Measurements from ENCODE around the gene ENTPD3.
"Not testable (repeated sequence)": the region's sequence is repeated elsewhere in the genome, so short reads cannot be mapped to it uniquely, and the experiment has no call there.

ENTPD3 gene

GRCh38 chr3:40407611-40408010, 20.6 kb downstream of the ENTPD3 start:
- no peak for DNase-seq

- DNase-seq: peak; percentile 2
Measured at GRCh38 chr3:40414270-40414669, 27.3 kb downstream of the ENTPD3 start.

- DNase-seq: no peak
Measured at GRCh38 chr3:40417845-40418543, 31.0 kb downstream of the ENTPD3 start.

- DNase-seq: no peak
Measured at GRCh38 chr3:40422861-40423260, 35.9 kb downstream of the ENTPD3 start.

GRCh38 chr3:40427045-40427669, 40.2 kb downstream of the ENTPD3 start:
- DNase-seq: no peak

- DNase-seq: no peak
Measured at GRCh38 chr3:40432793-40433192, 45.8 kb downstream of the ENTPD3 start.

- DNase-seq: no peak
Measured at GRCh38 chr3:40437889-40438288, 50.9 kb downstream of the ENTPD3 start.

- no peak for DNase-seq
Measured at GRCh38 chr3:40445062-40445461, 58.1 kb downstream of the ENTPD3 start.

GRCh38 chr3:40445880-40446279, 58.9 kb downstream of the ENTPD3 start:
- DNase-seq: no peak

- DNase-seq: no peak
Measured at GRCh38 chr3:40450438-40450837, 63.5 kb downstream of the ENTPD3 start.

- DNase-seq: no peak
Measured at GRCh38 chr3:40451551-40451950, 64.6 kb downstream of the ENTPD3 start.

- no peak for DNase-seq
Measured at GRCh38 chr3:40452057-40452456, 65.1 kb downstream of the ENTPD3 start.

GRCh38 chr3:40452562-40452875, 65.5 kb downstream of the ENTPD3 start:
- DNase-seq: no peak

- DNase-seq: peak; percentile 95
Measured at GRCh38 chr3:40452876-40453730, 66.1 kb downstream of the ENTPD3 start.

GRCh38 chr3:40453933-40454332, 66.9 kb downstream of the ENTPD3 start:
- no peak for DNase-seq

GRCh38 chr3:40455328-40455727, 68.3 kb downstream of the ENTPD3 start:
- DNase-seq: no peak

- DNase-seq: no peak
Measured at GRCh38 chr3:40456279-40456939, 69.4 kb downstream of the ENTPD3 start.

GRCh38 chr3:40456940-40457823, 70.2 kb downstream of the ENTPD3 start, which contains the start of gene RPL14:
RPL14 (plus strand) TSS chr3:40457339; CDS start chr3:40457472, 133 bp downstream.
- DNase-seq: peak; percentile 70

GRCh38 chr3:40458473-40458872, 71.5 kb downstream of the ENTPD3 start:
- no peak for DNase-seq

GRCh38 chr3:40460481-40460880, 73.5 kb downstream of the ENTPD3 start:
- not testable (repeated sequence) for DNase-seq

- no peak for DNase-seq
Measured at GRCh38 chr3:40461161-40461560, 74.2 kb downstream of the ENTPD3 start.

GRCh38 chr3:40462838-40463237, 75.9 kb downstream of the ENTPD3 start:
- not testable (repeated sequence) for DNase-seq

Data from DMS79 (cell line).